GM21390 (cell line): ENCODE data around the gene UBLCP1.
A peak's percentile ranks its signal among the peaks of the same experiment; 100 is the strongest.
"Not testable (repeated sequence)": the region's sequence is repeated elsewhere in the genome, so short reads cannot be mapped to it uniquely, and the experiment has no call there.

Source experiments
- ATAC-seq: cut with Tn5 transposase; IDR thresholded peaks from one replicate; pipeline ENCODE4 v1.9.1; 2021; ENCODE audit not compliant: unreplicated experiment

The UBLCP1 gene

GRCh38 chr5:159262859-159263568, at the start of gene UBLCP1:
Gene UBLCP1 (plus strand): TSS chr5:159263290. CDS start chr5:159268916, 5,626 bp downstream.
- ATAC-seq, result peak; percentile 92

- ATAC-seq, result no peak
These were observed 48.4 kb upstream of the UBLCP1 start for GRCh38 chr5:159214486-159215271.

- no peak for ATAC-seq
These were observed 47.2 kb upstream of the UBLCP1 start for GRCh38 chr5:159215886-159216285.

GRCh38 chr5:159216454-159216853, 46.6 kb upstream of the UBLCP1 start:
- no peak for ATAC-seq

- no peak for ATAC-seq
These were observed 45.9 kb upstream of the UBLCP1 start for GRCh38 chr5:159217236-159217635.

- no peak for ATAC-seq
These were observed 44.5 kb upstream of the UBLCP1 start for GRCh38 chr5:159218595-159219023.

GRCh38 chr5:159220206-159220605, 42.9 kb upstream of the UBLCP1 start:
- no peak for ATAC-seq

GRCh38 chr5:159223469-159223868, 39.6 kb upstream of the UBLCP1 start:
- ATAC-seq, result no peak

- ATAC-seq, result no peak
These were observed 38.6 kb upstream of the UBLCP1 start for GRCh38 chr5:159224471-159224870.

GRCh38 chr5:159226451-159226850, 36.6 kb upstream of the UBLCP1 start:
- ATAC-seq, result no peak

GRCh38 chr5:159227452-159227851, 35.6 kb upstream of the UBLCP1 start:
- no peak for ATAC-seq

GRCh38 chr5:159228097-159228496, 35.0 kb upstream of the UBLCP1 start:
- ATAC-seq, result not testable (repeated sequence)

- no peak for ATAC-seq
These were observed 32.4 kb upstream of the UBLCP1 start for GRCh38 chr5:159230657-159231056.

GRCh38 chr5:159231167-159231566, 31.9 kb upstream of the UBLCP1 start:
- no peak for ATAC-seq

- not testable (repeated sequence) for ATAC-seq
These were observed 27.1 kb upstream of the UBLCP1 start for GRCh38 chr5:159235871-159236520.

- no peak for ATAC-seq
These were observed 22.7 kb upstream of the UBLCP1 start for GRCh38 chr5:159240301-159240870.

GRCh38 chr5:159241946-159242552, 21.0 kb upstream of the UBLCP1 start:
- ATAC-seq, result no peak

- ATAC-seq, result no peak
These were observed 20.4 kb upstream of the UBLCP1 start for GRCh38 chr5:159242656-159243055.

- ATAC-seq, result no peak
These were observed 19.7 kb upstream of the UBLCP1 start for GRCh38 chr5:159243385-159243784.

GRCh38 chr5:159244163-159244562, 18.9 kb upstream of the UBLCP1 start:
- ATAC-seq, result no peak

GRCh38 chr5:159244890-159245289, 18.2 kb upstream of the UBLCP1 start:
- no peak for ATAC-seq
